Endothelial cell of umbilical vein (primary cell): ENCODE results near the gene PLEKHA8. TPM values are rescaled to one million over a fixed set of nuclear protein-coding genes. Genes with fewer than 3 reads are reported as not detected.

Experiments used
- BruUV-seq: library from RNA; stranded (reverse); fragments of 400-500 nt; replicated peaks from 2 replicates; lab custom pipeline; 2021; lab: Mats Ljungman, UMichigan
- CTCF ChIA-PET: fragments of 300-600, 350-600 bp; sonication (Branson Sonifier 250); formaldehyde crosslinking; loops from one replicate; lab custom pipeline; 2021; ENCODE audit warnings: antibody characterized with exemption, inconsistent platforms; lab: Charles Lee
- POLR2A ChIA-PET: fragments of 300-600, 350-600 bp; sonication (Branson Sonifier 250); formaldehyde crosslinking; loops from one replicate; lab custom pipeline; 2021; ENCODE audit warnings: antibody characterized with exemption, inconsistent platforms; lab: Charles Lee
- DNase-seq: peaks from one replicate; pipeline ENCODE4 v3.0.0-alpha.2; 2011; ENCODE audit warnings: low read depth, low spot score
- FAIRE-seq: peaks from 2 replicates; lab custom pipeline; 2011; peaks lifted over from hg19 to GRCh38; lab: Jason Lieb, UNC
- H2AFZ ChIP-seq: 2 replicates; pipeline ENCODE4 v1.6.0; 2012; ENCODE audit warnings: low read depth, low read length, control low read depth, inconsistent platforms
- H3K27ac ChIP-seq: 2 replicates; pipeline ENCODE4 v1.5.1; 2011; ENCODE audit warnings: low read depth, mild to moderate bottlenecking, control low read depth, low read length, moderate library complexity; ENCODE audit not compliant: insufficient read depth
- H3K27me3 ChIP-seq, 2 experiments: 2 replicates each; pipeline versions ENCODE4 v1.6.0 to v1.6.1; 2011; ENCODE audit warnings: low read length in 2 of 2, mixed read lengths in 1 of 2; ENCODE audit not compliant: control insufficient read depth in 2 of 2, insufficient read depth in 2 of 2
- H3K36me3 ChIP-seq, 2 experiments: 2 replicates in 1 of 2; 3 replicates in 1 of 2; pipeline ENCODE4 v1.5.1; 2011; ENCODE audit warnings: low read length in 2 of 2, mild to moderate bottlenecking in 1 of 2, moderate library complexity in 1 of 2; ENCODE audit not compliant: control insufficient read depth in 2 of 2, insufficient read depth in 2 of 2; ENCODE audit errors: extremely low read depth in 1 of 2
- H3K4me1 ChIP-seq: 3 replicates; pipeline ENCODE4 v1.5.1; 2011; ENCODE audit warnings: mild to moderate bottlenecking, low read length; ENCODE audit not compliant: control insufficient read depth, insufficient read depth; ENCODE audit errors: extremely low read depth
- H3K4me2 ChIP-seq: 2 replicates; pipeline ENCODE4 v1.6.1; 2011; ENCODE audit warnings: low read length, control low read depth, mixed read lengths; ENCODE audit not compliant: insufficient read depth
- H3K4me3 ChIP-seq, 3 experiments: fragments of 200-600 bp in 1 of 3; sonication (generic), shearing (Covaris generic) in 1 of 3; replicated peaks in 1 of 3; 2 replicates each; pipeline ENCODE4 v1.5.1; 2011 to 2016; ENCODE audit warnings: control low read depth in 3 of 3, low read length in 3 of 3, mild to moderate bottlenecking in 2 of 3, inconsistent platforms in 1 of 3, low read depth in 1 of 3, moderate library complexity in 1 of 3; ENCODE audit not compliant: insufficient read depth in 1 of 3
- H3K79me2 ChIP-seq: 2 replicates; pipeline ENCODE4 v1.6.0; 2012; ENCODE audit warnings: low read length, inconsistent platforms; ENCODE audit not compliant: control insufficient read depth, insufficient read depth
- H3K9ac ChIP-seq: replicated peaks from 2 replicates; pipeline ENCODE3; 2011; ENCODE audit warnings: low read length, control low read depth; ENCODE audit not compliant: insufficient read depth; ENCODE audit errors: extremely low read depth
- H3K9me1 ChIP-seq: replicated peaks from 3 replicates; pipeline ENCODE4 v1.6.0; 2011; ENCODE audit warnings: mild to moderate bottlenecking, low read length; ENCODE audit not compliant: control insufficient read depth, insufficient read depth; ENCODE audit errors: extremely low read depth
- H3K9me3 ChIP-seq: replicated peaks from 2 replicates; pipeline ENCODE4 v1.5.1; 2012; ENCODE audit warnings: low read length, inconsistent platforms; ENCODE audit not compliant: control insufficient read depth, insufficient read depth
- H4K20me1 ChIP-seq: replicated peaks from 2 replicates; pipeline ENCODE3; 2011; ENCODE audit warnings: mild to moderate bottlenecking, low read length; ENCODE audit not compliant: control insufficient read depth, insufficient read depth; ENCODE audit errors: extremely low read depth
- EZH2 ChIP-seq: IDR thresholded peaks from 2 replicates; pipeline ENCODE4 v1.6.1; 2012; ENCODE audit warnings: borderline replicate concordance, low read depth, mild to moderate bottlenecking, moderate library complexity, low read length, inconsistent platforms; ENCODE audit not compliant: severe bottlenecking
- FOS ChIP-seq: IDR thresholded peaks from 2 replicates; pipeline ENCODE4 v1.6.1; 2011; ENCODE audit warnings: mild to moderate bottlenecking, low read length, moderate library complexity, borderline replicate concordance; ENCODE audit not compliant: insufficient read depth
- GATA2 ChIP-seq: IDR thresholded peaks from 2 replicates; pipeline ENCODE4 v1.7.0; 2011; ENCODE audit warnings: low read depth, mild to moderate bottlenecking, moderate library complexity, mixed read lengths, low read length; ENCODE audit not compliant: insufficient read length, insufficient read depth
- MYC ChIP-seq: IDR thresholded peaks from one replicate; pipeline ENCODE4 v1.6.1; 2011; ENCODE audit warnings: mild to moderate bottlenecking, low read depth, low read length
- POLR2A ChIP-seq: IDR thresholded peaks from 2 replicates; pipeline ENCODE4 v1.6.1; 2012; ENCODE audit warnings: low read depth, mild to moderate bottlenecking, control low read depth, low read length
- POLR2AphosphoS5 ChIP-seq: IDR thresholded peaks from 2 replicates; pipeline ENCODE4 v1.6.1; 2012; ENCODE audit warnings: low read depth, mild to moderate bottlenecking, control low read depth, low read length, moderate library complexity; ENCODE audit not compliant: insufficient read depth
- dilution Hi-C: fragments of 300-500 bp; cut with MboI; formaldehyde crosslinking; loops from one replicate; pipeline ENCODE4 v1.15.0; 2019; ENCODE audit warnings: low sequenced_read_pairs; ENCODE audit not compliant: extremely low pct_ligation_motif_present
- intact Hi-C: fragments of 100-400 bp; cut with micrococcal nuclease; formaldehyde crosslinking; loops from one replicate; pipeline ENCODE4 v1.10.0; 2022
- polyA plus RNA-seq, 4 experiments: library from polyadenylated mRNA; depleted of rRNA in 3 of 4; stranded (reverse) in 3 of 4; unstranded in 1 of 4; fragments of >200 nt; gene quantifications; 2 replicates each; pipeline versions ENCODE4 v1.2.1 to v1.2.3, GENCODE V29; 2011 to 2012; ENCODE audit warnings: missing spikeins in 1 of 4
- total RNA-seq: library from RNA; stranded (reverse); gene quantifications from 2 replicates; pipeline ENCODE4 v1.2.3, GENCODE V29; 2021
- TF ChIP-seq, protein P1 (sequence below): IDR thresholded peaks from 2 replicates; pipeline ENCODE4 v1.6.1; 2011; ENCODE audit not compliant: insufficient read depth, insufficient read length
- TF ChIP-seq, protein P2 (sequence below), 2 donors: IDR thresholded peaks; 1 replicate in 1 of 2; 2 replicates in 1 of 2; pipeline ENCODE4 v1.5.1; 2011; ENCODE audit warnings: low read length in 2 of 2, mild to moderate bottlenecking in 2 of 2, moderate library complexity in 2 of 2, control low read depth in 1 of 2, inconsistent platforms in 1 of 2, low read depth in 1 of 2; ENCODE audit not compliant: insufficient read depth in 1 of 2; ENCODE audit errors: extremely low read depth in 1 of 2

The PLEKHA8 gene
- total and polyA plus RNA-seq, 2 donors (not counting 3 experiments of a cell fraction or from before 2014, with no cell fraction given): 4.5 to 19.8 TPM

DNA sequence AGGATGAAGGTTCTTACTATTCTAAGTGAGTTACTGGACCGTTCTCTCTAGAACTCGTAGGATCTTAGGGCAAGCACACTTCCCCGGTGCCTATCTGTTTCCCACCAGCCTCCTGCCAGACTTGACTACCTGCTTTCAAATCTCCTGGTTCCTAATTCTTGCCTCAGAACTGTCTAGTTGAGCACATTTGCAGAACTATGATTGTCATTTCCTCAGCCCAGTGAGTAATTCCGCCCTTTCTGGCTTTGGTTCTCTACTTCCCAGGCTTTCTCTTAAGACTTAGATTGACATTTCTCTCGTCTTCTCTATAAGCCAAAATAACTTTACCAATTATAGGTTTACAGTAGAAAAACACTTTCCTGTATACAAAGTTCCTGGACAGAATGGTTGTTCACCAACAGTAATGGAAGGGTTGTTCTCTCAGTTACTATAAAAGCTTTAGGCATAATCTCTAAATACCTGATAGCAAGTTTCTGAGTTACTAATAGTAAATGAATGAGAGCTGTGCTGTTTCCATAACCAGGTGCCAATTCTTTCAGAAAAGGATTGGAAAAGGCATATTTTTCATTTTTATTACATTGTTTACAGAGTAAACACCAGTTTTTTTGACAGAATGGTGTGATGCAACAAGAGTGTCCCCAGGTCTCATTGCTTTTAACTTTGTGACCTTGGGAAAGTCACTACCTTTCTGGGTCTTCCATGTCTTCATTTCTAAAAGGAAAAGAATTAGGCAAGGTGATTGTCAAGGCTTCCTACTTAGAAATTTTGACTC lies 41.1 kb downstream of the PLEKHA8 start:
- BruUV-seq: no TSS peak
- Histone ChIP-seq H3K4me3 (no peak overlapping the region), H3K9me1 (no peaks in the 10 kb centered on the region), H3K36me3 (peaks cover 0 to 4% of the 10 kb centered on the region in 2 experiments), H3K79me2 (no peaks in the 10 kb centered on the region), H3K4me2 (no peak overlapping the region), H3K4me1 (no peaks in the 10 kb centered on the region), H3K27ac (no peak overlapping the region), H3K9me3 (no peaks in the 10 kb centered on the region), H4K20me1 (no peaks in the 10 kb centered on the region), H3K9ac (no peak overlapping the region), H3K27me3 (no peaks in the 10 kb centered on the region), H2AFZ (no peak overlapping the region)
- TF ChIP-seq, protein P1, sequence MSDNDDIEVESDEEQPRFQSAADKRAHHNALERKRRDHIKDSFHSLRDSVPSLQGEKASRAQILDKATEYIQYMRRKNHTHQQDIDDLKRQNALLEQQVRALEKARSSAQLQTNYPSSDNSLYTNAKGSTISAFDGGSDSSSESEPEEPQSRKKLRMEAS: no peak
- TF ChIP-seq GATA2 (no peak), MYC (no peak), EZH2 (no peak), POLR2A (no peak), POLR2AphosphoS5 (no peak), FOS (no peak)
- TF ChIP-seq, protein P2, sequence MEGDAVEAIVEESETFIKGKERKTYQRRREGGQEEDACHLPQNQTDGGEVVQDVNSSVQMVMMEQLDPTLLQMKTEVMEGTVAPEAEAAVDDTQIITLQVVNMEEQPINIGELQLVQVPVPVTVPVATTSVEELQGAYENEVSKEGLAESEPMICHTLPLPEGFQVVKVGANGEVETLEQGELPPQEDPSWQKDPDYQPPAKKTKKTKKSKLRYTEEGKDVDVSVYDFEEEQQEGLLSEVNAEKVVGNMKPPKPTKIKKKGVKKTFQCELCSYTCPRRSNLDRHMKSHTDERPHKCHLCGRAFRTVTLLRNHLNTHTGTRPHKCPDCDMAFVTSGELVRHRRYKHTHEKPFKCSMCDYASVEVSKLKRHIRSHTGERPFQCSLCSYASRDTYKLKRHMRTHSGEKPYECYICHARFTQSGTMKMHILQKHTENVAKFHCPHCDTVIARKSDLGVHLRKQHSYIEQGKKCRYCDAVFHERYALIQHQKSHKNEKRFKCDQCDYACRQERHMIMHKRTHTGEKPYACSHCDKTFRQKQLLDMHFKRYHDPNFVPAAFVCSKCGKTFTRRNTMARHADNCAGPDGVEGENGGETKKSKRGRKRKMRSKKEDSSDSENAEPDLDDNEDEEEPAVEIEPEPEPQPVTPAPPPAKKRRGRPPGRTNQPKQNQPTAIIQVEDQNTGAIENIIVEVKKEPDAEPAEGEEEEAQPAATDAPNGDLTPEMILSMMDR (IDR thresholded peaks at IDR 0.05; ENCODE audit: extremely low read depth in 1 of 2, insufficient read depth in 1 of 2, low read depth in 1 of 2, low read length in 2 of 2): no peak
- no peak for DNase-seq
- CTCF ChIA-PET: interaction anchor here (0.8 to 1.6 kb wide), 2 partner anchors 10 to 322 kb away, joined by 3 to 7 read pairs; no protein-coding TSS in a partner anchor
- intact Hi-C loops (loop anchor here (10.0 kb wide), 1 partner anchor 496 kb away; no protein-coding TSS in a partner anchor), dilution Hi-C loops (no loop called here)
- FAIRE-seq: no peak
- POLR2A ChIA-PET: no interaction called here
